ENCODE data around the gene FOXI1.

- no peak for TF ChIP-seq GATA2 (IDR thresholded peaks at IDR 0.05; ENCODE audit: low read depth, low read length)
- TF ChIP-seq GATA3 (IDR thresholded peaks at IDR 0.05; ENCODE audit: low read depth, low read length): no peak
Observed at GRCh38 chr5:170141636-170142035, 35.9 kb downstream of the FOXI1 start.
